RWPE2 (cell line): ENCODE data around the gene CFAP74.

Source experiments
- ATAC-seq: fragments of 200-7000 bp; cut with Tn5 transposase; 3 replicates; pipeline ENCODE4 v1.9.1; 2021; ENCODE audit warnings: low read depth
- DNase-seq: peaks from one replicate; pipeline ENCODE4 v3.0.0-alpha.2; 2020; ENCODE audit warnings: low spot score
- H3K27ac ChIP-seq: fragments of 450-650 bp; 2 replicates; pipeline ENCODE4 v1.5.1; 2017; ENCODE audit warnings: mild to moderate bottlenecking; ENCODE audit not compliant: poor library complexity, severe bottlenecking
- H3K27me3 ChIP-seq: fragments of 250-450 bp; sonication (Bioruptor Pico); 2 replicates; pipeline ENCODE4 v1.5.1; 2021; ENCODE audit warnings: mild to moderate bottlenecking, moderate library complexity; ENCODE audit not compliant: insufficient read depth, poor library complexity, severe bottlenecking
- H3K36me3 ChIP-seq: fragments of 250-450 bp; sonication (Bioruptor Pico); 2 replicates; pipeline ENCODE4 v1.5.1; 2020; ENCODE audit warnings: low read depth, mild to moderate bottlenecking, moderate library complexity
- H3K4me1 ChIP-seq: fragments of 250-450 bp; sonication (Bioruptor Pico); 2 replicates; pipeline ENCODE4 v1.5.1; 2021; ENCODE audit warnings: mild to moderate bottlenecking, moderate library complexity; ENCODE audit not compliant: insufficient read depth, poor library complexity, severe bottlenecking
- H3K4me3 ChIP-seq: fragments of 250-450 bp; sonication (Bioruptor Pico); 2 replicates; pipeline ENCODE4 v1.5.1; 2021; ENCODE audit warnings: mild to moderate bottlenecking, moderate library complexity; ENCODE audit not compliant: severe bottlenecking
- H3K9me3 ChIP-seq: fragments of 250-450 bp; sonication (Bioruptor Pico); 2 replicates; pipeline ENCODE4 v1.5.1; 2021; ENCODE audit warnings: mild to moderate bottlenecking, moderate library complexity; ENCODE audit not compliant: severe bottlenecking
- CTCF ChIP-seq: fragments of 450-650 bp; IDR thresholded peaks from one replicate; pipeline ENCODE4 v1.5.1; 2017; ENCODE audit warnings: mild to moderate bottlenecking, moderate library complexity; ENCODE audit not compliant: poor library complexity, severe bottlenecking

CFAP74 gene

GRCh38 chr1:1924849-1925248 lies 78.7 kb downstream of the CFAP74 start:
- DNase-seq (no peak), ATAC-seq (no peak)
- no peak overlapping the region for H3K4me3 ChIP-seq
- H3K36me3 ChIP-seq = no peaks in the 10 kb centered on the region
- H3K27me3 ChIP-seq = no peaks in the 10 kb centered on the region
- no peaks in the 10 kb centered on the region for H3K9me3 ChIP-seq
- no peak overlapping the region for H3K27ac ChIP-seq
- no peaks in the 10 kb centered on the region for H3K4me1 ChIP-seq
- no peak for TF ChIP-seq CTCF

- H3K27me3 ChIP-seq = no peaks in the 10 kb centered on the region
- H3K27ac ChIP-seq = no peak overlapping the region
- no peak for TF ChIP-seq CTCF
- H3K9me3 ChIP-seq = no peaks in the 10 kb centered on the region
- no peaks in the 10 kb centered on the region for H3K36me3 ChIP-seq
- no peak overlapping the region for H3K4me3 ChIP-seq
- no peak for DNase-seq
- no peaks in the 10 kb centered on the region for H3K4me1 ChIP-seq
- no peak for ATAC-seq
Observed at GRCh38 chr1:1924386-1924785, 79.2 kb downstream of the CFAP74 start.

GRCh38 chr1:1922956-1923833 lies 80.4 kb downstream of the CFAP74 start:
- Histone ChIP-seq H3K36me3 (no peaks in the 10 kb centered on the region), H3K9me3 (no peaks in the 10 kb centered on the region), H3K4me3 (no peak overlapping the region), H3K4me1 (no peaks in the 10 kb centered on the region), H3K27me3 (no peaks in the 10 kb centered on the region), H3K27ac (no peak overlapping the region)
- no peak for TF ChIP-seq CTCF
- no peak for ATAC-seq
- peak; percentile 60 for DNase-seq

GRCh38 chr1:1922702-1922955 lies 81.0 kb downstream of the CFAP74 start:
- H3K4me3 ChIP-seq = no peak overlapping the region
- no peak overlapping the region for H3K27ac ChIP-seq
- no peaks in the 10 kb centered on the region for H3K4me1 ChIP-seq
- DNase-seq = peak; percentile 63
- no peak for ATAC-seq
- no peaks in the 10 kb centered on the region for H3K36me3 ChIP-seq
- H3K9me3 ChIP-seq = no peaks in the 10 kb centered on the region
- TF ChIP-seq CTCF = no peak
- H3K27me3 ChIP-seq = no peaks in the 10 kb centered on the region

- H3K27me3 ChIP-seq = no peaks in the 10 kb centered on the region
- no peak overlapping the region for H3K27ac ChIP-seq
- H3K36me3 ChIP-seq = no peaks in the 10 kb centered on the region
- no peaks in the 10 kb centered on the region for H3K9me3 ChIP-seq
- H3K4me3 ChIP-seq = no peak overlapping the region
- DNase-seq (no peak), ATAC-seq (no peak)
- TF ChIP-seq CTCF = no peak
- no peaks in the 10 kb centered on the region for H3K4me1 ChIP-seq
Observed at GRCh38 chr1:1921901-1922701, 81.5 kb downstream of the CFAP74 start.
